Nephron progenitor cell (in vitro differentiated cells): Measurements from ENCODE around the gene NFAM1.
A peak's percentile ranks its signal among the peaks of the same experiment; 100 is the strongest.

Experiments used
- DNase-seq: peaks from one replicate; pipeline ENCODE4 v3.0.0; 2021
- H3K27ac Mint-ChIP-seq: 2 replicates; pipeline ENCODE4 v1.8.0; 2021; ENCODE audit warnings: mild to moderate bottlenecking, moderate library complexity, mixed read lengths
- H3K27me3 Mint-ChIP-seq: 2 replicates; pipeline ENCODE4 v1.8.0; 2021; ENCODE audit warnings: mild to moderate bottlenecking, low read depth, mixed read lengths; ENCODE audit not compliant: poor library complexity
- H3K36me3 Mint-ChIP-seq: 2 replicates; pipeline ENCODE4 v1.8.0; 2021; ENCODE audit warnings: low read depth, mixed read lengths
- H3K4me1 Mint-ChIP-seq: 2 replicates; pipeline ENCODE4 v1.8.0; 2021; ENCODE audit warnings: mixed read lengths
- H3K4me3 Mint-ChIP-seq: 2 replicates; pipeline ENCODE4 v1.8.0; 2021; ENCODE audit warnings: mild to moderate bottlenecking, moderate library complexity, mixed read lengths
- H3K9me3 Mint-ChIP-seq: 2 replicates; pipeline ENCODE4 v1.8.0; 2021; ENCODE audit warnings: mild to moderate bottlenecking, moderate library complexity, mixed read lengths
- CTCF ChIP-seq: fragments of 200-600 bp; sonication (generic); IDR thresholded peaks from 2 replicates; pipeline ENCODE4 v1.5.0; 2021; ENCODE audit warnings: antibody characterized with exemption

Gene NFAM1

DNA sequence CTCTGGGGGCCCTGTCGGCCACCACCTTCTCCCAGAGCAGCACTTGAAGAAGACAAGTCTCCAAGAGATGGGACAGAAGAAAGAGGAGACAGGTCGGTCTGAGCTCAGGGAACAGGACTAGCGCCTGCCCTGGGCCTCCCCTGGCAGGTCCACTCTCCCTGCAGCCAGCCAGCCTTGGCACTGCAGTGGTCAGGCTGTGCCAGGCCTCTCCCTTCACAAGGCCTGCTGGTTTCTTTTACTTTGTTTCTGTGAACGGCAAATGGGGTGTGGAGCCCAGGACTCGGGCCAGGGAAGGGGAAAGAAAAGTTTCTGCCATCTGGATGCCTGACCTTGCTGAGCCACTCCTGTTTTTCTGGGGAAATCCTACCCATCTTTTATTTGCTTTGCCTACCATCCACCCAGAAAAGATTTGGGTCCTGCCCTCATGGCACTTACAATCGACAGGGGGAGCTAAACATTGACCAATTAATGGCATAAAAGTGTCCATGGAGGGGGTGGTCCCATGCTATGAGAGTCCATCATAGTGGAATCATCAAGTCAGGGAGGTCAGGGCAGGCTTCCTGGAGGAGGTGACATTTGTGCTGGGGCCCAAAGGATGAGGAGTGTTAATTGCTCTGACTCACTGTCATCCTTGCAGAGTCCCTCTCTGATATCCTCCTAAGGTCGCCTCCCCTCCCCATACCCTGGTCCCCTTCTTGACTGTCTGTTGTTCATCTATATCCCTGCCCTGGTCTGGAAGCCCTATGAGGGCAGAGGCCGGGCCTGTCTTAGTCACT, 65.2 kb downstream of the NFAM1 start:
- Mint-ChIP-seq H3K36me3 (no peaks in the 10 kb centered on the region), H3K9me3 (no peaks in the 10 kb centered on the region), H3K4me1 (peaks cover 55% of the 10 kb centered on the region), H3K27me3 (peaks cover 70% of the 10 kb centered on the region), H3K27ac (no peak overlapping the region), H3K4me3 (peak overlapping the region; percentile 80)
- no peak for TF ChIP-seq CTCF
- no peak for DNase-seq

GRCh38 chr22:42365942-42366695, 66.1 kb downstream of the NFAM1 start:
- H3K4me3 Mint-ChIP-seq = peak overlapping the region; percentile 68
- no peak overlapping the region for H3K27ac Mint-ChIP-seq
- no peaks in the 10 kb centered on the region for H3K9me3 Mint-ChIP-seq
- no peak for TF ChIP-seq CTCF
- DNase-seq = no peak
- peaks cover 73% of the 10 kb centered on the region for H3K27me3 Mint-ChIP-seq
- H3K4me1 Mint-ChIP-seq = peaks cover 47% of the 10 kb centered on the region
- H3K36me3 Mint-ChIP-seq = no peaks in the 10 kb centered on the region

GRCh38 chr22:42365111-42365865, 66.9 kb downstream of the NFAM1 start:
- no peak for TF ChIP-seq CTCF
- H3K27ac Mint-ChIP-seq = peak overlapping the region; percentile 61
- H3K4me3 Mint-ChIP-seq = peak overlapping the region; percentile 68
- no peaks in the 10 kb centered on the region for H3K36me3 Mint-ChIP-seq
- peaks cover 75% of the 10 kb centered on the region for H3K27me3 Mint-ChIP-seq
- DNase-seq = no peak
- H3K4me1 Mint-ChIP-seq = peaks cover 42% of the 10 kb centered on the region
- no peaks in the 10 kb centered on the region for H3K9me3 Mint-ChIP-seq

DNA sequence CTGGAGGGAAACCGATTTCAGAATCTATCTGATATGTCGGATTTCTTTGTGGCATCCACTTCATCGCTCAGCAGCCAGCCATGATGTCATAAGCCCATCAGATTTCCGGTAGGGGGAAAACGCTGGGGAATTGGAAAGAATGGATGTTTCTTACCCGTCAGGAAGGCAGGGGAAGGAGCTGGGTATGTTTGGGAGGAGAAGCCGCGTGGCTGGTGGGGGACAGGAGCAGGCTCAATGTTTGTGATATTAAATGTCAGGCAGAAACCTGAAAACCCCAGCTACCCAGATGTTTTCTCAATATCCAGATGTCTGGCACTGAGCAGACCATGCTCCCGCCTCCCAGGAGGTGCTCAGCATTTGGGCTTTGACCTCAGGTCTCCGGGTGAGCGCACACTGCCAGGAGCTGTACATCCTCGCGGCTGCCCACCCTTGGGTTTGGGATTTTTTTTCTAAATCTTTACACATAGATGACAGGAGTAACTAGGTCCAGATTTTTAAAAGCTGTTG, 67.5 kb downstream of the NFAM1 start:
- no peaks in the 10 kb centered on the region for H3K9me3 Mint-ChIP-seq
- H3K36me3 Mint-ChIP-seq = no peaks in the 10 kb centered on the region
- TF ChIP-seq CTCF = no peak
- peaks cover 76% of the 10 kb centered on the region for H3K27me3 Mint-ChIP-seq
- H3K4me3 Mint-ChIP-seq = peak overlapping the region; percentile 60
- H3K27ac Mint-ChIP-seq = no peak overlapping the region
- H3K4me1 Mint-ChIP-seq = peaks cover 39% of the 10 kb centered on the region
- peak; percentile 42 for DNase-seq

DNA sequence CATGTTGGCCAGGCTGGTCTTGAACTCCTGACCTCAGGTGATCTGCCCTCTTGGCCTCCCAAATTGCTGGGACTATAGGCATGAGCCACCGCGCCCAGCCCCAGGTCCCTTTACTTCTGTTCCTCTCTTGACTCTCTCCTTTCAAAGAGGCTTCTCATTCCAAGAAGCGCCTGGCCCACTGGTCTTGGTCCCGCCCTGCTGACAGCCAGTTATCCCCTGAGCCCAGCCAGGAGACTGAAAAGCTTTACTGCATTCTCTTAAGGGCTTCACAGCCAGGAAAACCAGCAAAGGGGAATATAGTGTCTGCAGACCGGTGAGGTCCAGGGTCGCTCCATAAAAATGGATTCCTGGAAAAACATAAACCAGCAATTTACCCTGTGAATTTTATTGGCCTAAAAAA, 68.3 kb downstream of the NFAM1 start:
- no peak overlapping the region for H3K27ac Mint-ChIP-seq
- no peaks in the 10 kb centered on the region for H3K9me3 Mint-ChIP-seq
- no peaks in the 10 kb centered on the region for H3K36me3 Mint-ChIP-seq
- no peak for DNase-seq
- H3K27me3 Mint-ChIP-seq = peaks cover 68% of the 10 kb centered on the region
- H3K4me3 Mint-ChIP-seq = no peak overlapping the region
- H3K4me1 Mint-ChIP-seq = peaks cover 35% of the 10 kb centered on the region
- no peak for TF ChIP-seq CTCF
